ENCODE data around the gene ADAMTS14.
"Not testable (repeated sequence)": the region's sequence is repeated elsewhere in the genome, so short reads cannot be mapped to it uniquely, and the experiment has no call there.

ADAMTS14 gene

DNA sequence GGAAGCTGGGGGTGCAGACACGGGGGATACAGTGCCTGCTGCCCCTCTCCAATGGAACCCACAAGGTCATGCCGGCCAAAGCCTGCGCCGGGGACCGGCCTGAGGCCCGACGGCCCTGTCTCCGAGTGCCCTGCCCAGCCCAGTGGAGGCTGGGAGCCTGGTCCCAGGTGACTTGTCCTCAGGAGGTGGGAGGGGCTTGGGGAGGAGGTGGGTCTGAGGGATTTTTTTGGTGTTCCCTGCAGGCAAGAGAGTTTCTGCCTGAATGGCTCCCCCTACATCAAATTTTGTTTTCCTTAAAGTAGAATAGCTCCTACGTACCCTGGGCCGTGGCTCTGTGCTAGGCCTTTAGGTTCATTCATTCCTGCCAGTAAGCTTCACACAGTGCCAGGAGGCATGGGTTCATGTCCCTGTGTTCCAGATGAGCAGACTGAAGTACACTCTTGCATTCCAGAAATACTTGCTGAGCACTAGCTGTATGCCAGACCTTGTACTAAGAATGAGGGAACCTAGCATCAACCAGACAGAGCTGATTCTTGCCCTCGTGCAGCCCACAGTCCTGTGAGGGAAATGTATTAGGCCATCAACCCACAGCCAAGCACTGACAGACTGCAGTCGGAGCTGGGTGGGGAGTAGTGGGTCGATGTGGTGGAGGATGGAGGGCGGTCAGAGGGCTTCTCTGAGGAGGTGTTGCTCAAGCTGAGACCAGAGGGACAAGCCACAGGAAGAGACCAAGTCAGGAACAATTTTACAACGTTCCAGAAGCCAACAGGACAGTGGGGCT, 81.7 kb downstream of the ADAMTS14 start:
- no peak for DNase-seq

GRCh38 chr10:70756700-70757360, 84.5 kb downstream of the ADAMTS14 start:
- no peak for DNase-seq

DNA sequence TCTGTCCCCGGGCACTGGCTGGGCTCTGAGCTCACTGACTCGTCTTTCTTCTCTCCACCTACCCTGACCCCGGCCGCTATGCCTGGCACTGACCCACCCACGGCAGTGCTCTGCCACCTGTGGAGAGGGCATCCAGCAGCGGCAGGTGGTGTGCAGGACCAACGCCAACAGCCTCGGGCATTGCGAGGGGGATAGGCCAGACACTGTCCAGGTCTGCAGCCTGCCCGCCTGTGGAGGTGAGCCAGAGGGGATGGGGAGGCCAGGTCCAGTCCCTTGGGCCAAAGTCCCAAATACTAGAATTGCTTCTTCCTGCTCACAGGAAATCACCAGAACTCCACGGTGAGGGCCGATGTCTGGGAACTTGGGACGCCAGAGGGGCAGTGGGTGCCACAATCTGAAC, 85.5 kb downstream of the ADAMTS14 start:
- no peak for DNase-seq

DNA sequence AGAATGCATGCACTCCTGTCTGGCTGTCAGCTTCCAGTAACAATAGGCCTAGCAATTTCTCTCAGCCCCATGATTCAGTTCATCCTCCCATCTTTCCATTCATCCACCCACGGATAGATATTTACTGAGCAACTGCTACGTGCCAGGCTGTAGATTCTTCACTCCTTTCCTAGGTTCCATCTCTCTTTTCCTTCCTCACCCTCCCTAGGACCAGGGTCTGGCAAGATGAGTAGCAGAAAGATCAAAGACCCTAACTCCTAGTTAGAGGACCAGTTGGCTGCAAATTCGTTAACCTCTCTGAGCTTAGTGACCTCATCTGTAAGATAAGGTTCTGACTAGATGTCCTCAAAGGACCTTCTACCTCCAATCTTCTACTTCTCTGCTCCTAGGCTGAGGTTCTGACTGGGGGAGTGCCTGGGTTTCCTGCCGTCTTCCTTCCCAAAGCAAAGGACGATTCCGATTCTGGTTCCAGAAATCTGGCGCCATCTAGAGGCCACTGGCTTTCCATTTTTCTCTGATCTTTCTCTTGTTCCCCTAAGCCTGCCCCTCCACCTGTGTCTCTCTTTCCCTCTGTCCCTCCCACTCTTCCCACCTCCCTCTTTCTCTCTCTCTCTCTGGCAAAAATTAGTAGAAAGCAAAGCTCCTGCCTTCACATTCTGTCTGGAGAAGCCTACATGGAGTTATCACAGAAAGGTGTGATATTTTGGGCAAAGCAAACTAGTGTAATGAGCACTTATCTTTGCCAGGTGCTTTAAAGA, 86.6 kb downstream of the ADAMTS14 start:
- DNase-seq = peak; percentile 20

GRCh38 chr10:70759781-70760180, 87.5 kb downstream of the ADAMTS14 start:
- no peak for DNase-seq

- no peak for DNase-seq
Measured at GRCh38 chr10:70760271-70760787, 88.0 kb downstream of the ADAMTS14 start.

- DNase-seq = no peak
Measured at GRCh38 chr10:70761031-70761601, 88.8 kb downstream of the ADAMTS14 start.

DNA sequence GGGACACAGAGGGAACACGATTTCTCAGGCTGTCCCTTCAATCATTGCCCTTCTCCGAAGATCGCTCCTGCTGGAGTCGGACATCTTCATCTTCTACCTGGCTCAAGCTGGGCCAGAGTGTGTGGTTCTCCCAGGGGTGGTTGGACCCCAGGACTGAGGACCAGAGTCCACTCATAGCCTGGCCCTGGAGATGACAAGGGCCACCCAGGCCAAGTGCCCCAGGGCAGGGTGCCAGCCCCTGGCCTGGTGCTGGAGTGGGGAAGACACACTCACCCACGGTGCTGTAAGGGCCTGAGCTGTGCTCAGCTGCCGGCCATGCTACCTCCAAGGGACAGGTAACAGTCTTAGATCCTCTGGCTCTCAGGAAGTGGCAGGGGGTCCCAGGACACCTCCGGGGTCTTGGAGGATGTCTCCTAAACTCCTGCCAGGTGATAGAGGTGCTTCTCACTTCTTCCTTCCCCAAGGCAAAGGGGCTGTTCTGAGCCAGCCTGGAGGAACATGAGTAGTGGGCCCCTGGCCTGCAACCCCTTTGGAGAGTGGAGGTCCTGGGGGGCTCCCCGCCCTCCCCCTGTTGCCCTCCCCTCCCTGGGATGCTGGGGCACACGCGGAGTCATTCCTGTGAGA, 89.5 kb downstream of the ADAMTS14 start:
- no peak for DNase-seq

DNA sequence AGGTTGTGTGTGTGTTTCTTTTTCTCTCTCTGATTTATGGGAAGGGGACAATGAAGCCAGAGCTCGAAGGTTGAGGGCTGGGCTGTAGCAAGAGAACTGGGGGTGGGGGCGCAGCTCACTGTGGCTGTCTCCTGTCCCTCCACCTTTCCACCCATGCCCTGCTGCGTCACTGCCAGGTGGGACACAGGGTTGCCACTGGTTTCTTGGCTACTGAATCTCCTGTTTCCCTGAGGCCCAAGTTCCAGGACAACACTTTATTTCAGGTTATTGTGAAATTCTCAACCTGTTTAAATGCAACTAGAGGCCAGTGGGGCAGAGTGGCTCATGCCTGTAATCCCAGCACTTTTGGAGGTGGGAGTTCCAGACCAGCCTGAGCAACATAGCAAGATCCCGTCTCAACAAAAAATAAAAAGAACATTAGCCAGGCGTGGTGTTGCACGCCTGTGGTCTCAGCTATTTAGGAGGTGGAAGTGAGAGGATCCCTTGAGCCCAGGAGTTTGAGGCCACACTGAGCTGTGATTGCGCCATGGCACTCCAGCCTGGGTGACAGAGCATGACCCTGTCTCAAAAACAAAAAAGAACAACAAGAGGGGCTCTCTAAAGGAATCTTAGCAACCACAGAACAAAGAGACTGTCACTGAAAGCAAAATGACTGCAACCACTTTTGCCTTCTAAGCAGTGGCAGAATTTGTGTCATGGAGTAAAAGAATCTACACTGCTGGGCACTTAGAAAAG, 90.3 kb downstream of the ADAMTS14 start:
- no peak for DNase-seq

- DNase-seq = no peak
Measured at GRCh38 chr10:70763567-70763966, 91.3 kb downstream of the ADAMTS14 start.

GRCh38 chr10:70765794-70766594, 93.7 kb downstream of the ADAMTS14 start:
- DNase-seq = no peak

DNA sequence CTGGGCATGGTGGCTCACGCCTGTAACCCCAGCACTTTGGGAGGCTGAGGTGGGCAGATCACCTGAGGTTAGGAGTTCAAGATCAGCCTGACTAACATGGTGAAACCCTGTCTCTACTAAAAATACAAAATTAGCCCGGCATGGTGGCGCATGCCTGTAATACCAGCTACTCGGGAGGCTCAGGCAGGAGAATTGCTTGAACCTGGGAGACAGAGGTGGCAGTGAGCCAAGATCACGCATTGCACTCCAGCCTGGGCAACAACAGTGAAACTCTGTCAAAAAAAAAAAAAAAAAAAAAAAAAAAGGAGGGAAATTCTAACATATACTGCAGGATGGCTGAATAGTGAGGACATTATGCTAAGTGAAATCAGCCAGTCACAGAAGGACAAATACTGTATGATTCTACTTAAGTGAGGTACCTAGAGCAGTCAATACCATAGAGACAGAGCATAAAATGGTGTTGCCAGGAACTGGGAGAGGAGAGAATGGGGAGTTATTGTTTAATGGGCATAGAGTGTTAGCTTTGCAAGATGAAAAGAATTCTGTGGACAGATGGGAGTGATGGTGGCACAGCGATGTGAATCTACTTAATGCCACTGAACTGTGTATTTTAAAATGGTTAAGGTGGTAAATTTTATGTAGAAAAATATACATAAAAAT, 95.8 kb downstream of the ADAMTS14 start:
- not testable (repeated sequence) for DNase-seq

- DNase-seq = no peak
Measured at GRCh38 chr10:70769121-70769520, 96.8 kb downstream of the ADAMTS14 start.

- DNase-seq = no peak
Measured at GRCh38 chr10:70770001-70770400, 97.7 kb downstream of the ADAMTS14 start.

DNA sequence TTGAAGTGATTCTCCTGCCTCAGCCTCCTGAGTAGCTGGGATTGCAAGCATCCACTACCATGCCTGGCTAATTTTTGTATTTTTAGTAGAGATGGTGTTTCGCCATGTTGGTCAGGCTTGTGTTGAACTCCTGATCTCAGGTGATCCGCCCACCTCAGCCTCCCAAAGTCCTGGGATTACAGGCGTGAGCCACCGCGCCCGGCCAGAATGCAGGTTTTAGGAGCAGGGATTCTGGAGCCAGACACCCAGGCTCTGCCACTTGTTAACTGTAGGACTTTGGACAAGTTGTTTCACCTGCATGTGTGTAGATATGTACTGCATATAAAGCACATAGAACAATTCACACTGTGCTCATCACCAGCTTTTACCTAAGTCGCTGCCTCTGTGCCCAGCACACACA, 98.2 kb downstream of the ADAMTS14 start:
- not testable (repeated sequence) for DNase-seq

DNA sequence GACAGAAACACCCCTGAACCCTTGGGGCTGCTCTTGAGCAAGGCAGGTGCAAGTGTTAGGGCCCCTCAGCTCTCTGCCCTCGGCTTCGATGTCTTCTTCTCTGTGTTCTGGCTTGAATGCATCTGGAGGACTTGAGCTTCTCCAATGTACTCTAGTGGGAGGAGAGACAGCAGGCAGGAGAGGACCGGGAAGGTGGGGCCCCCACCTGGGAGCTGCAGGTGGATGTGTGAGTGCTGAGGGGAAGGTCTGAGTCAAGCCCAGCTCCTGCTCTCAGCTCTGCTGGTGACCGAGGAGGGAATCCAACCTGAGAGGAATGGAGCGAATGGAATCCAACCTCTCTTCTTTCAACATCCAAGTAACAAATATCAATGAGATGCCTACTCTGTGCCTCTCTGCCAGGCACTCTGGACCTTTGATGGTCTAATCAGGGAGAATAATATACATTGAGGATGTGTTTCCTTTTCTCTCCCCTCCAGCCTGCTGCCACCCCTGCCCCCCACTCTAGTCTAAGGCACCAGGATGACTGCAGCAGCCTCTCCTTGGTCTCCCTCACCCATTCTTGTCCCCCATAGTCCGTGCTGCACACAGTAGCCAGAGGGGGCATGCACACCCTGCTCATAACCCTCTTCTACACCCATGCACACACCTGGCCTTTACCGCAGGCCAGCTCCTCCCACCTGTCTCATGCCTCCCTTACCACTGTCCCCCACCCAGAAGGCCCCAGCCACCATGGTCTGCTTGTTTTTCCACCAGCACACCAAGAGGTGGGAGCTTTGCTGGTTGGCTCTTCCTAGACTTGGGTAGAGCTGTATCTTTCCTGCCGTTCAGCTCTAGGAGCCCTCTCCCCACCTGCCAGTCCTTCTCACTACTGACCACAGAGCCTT, 99.2 kb downstream of the ADAMTS14 start:
- no peak for DNase-seq

GRCh38 chr10:70772627-70773026, 100.3 kb downstream of the ADAMTS14 start:
- DNase-seq = no peak

GRCh38 chr10:70773461-70773860, 101.2 kb downstream of the ADAMTS14 start:
- no peak for DNase-seq
